Ovary (tissue), 3 donors: Measurements from ENCODE around the gene RAB3IL1.
"Not testable (repeated sequence)": the region's sequence is repeated elsewhere in the genome, so short reads cannot be mapped to it uniquely, and the experiment has no call there.

ENCODE experiments used
- CTCF ChIP-seq, 3 donors: fragments of 450-650 bp in 2 of 3; fragments of 200-600 bp in 1 of 3; IDR thresholded peaks; one replicate each; pipeline versions ENCODE4 v1.5.1 to v1.8.0; 2016 to 2022; ENCODE audit warnings: antibody characterized with exemption in 3 of 3, mild to moderate bottlenecking in 1 of 3
- POLR2A ChIP-seq: fragments of 450-650 bp; IDR thresholded peaks from one replicate; pipeline ENCODE4 v1.6.1; 2017; ENCODE audit warnings: antibody characterized with exemption, mild to moderate bottlenecking, moderate library complexity
- donor health status: DM: no; HTN: no; CAD: no.

GRCh38 chr11:61882267-61882666, 35.1 kb downstream of the RAB3IL1 start:
- TF ChIP-seq POLR2A; CTCF (IDR thresholded peaks at IDR 0.05): not testable (repeated sequence)
